Liver (tissue), 9 donors: Measurements from ENCODE around the gene ANKRD11. TPM values are rescaled to one million over a fixed set of nuclear protein-coding genes. Genes with fewer than 3 reads are reported as not detected.

Experiments
- DNase-seq: peaks from one replicate; pipeline ENCODE4 v3.0.0-alpha.2; 2017; ENCODE audit warnings: low spot score
- H3K27ac ChIP-seq, 2 donors: one replicate each; pipeline ENCODE4 v1.7.0; 2013; ENCODE audit warnings: inconsistent platforms in 2 of 2, low read length in 2 of 2, control low read depth in 1 of 2, low read depth in 1 of 2, mild to moderate bottlenecking in 1 of 2
- H3K27me3 ChIP-seq, 4 donors: one replicate each; pipeline versions ENCODE4 v1.6.1 to v1.7.0; 2013; ENCODE audit warnings: low read length in 3 of 4, inconsistent platforms in 1 of 4, mild to moderate bottlenecking in 1 of 4, moderate library complexity in 1 of 4; ENCODE audit not compliant: control insufficient read depth in 4 of 4, insufficient read depth in 4 of 4
- H3K36me3 ChIP-seq, 4 donors: one replicate each; pipeline versions ENCODE4 v1.6.1 to v1.7.0; 2013; ENCODE audit warnings: low read length in 3 of 4, mild to moderate bottlenecking in 3 of 4, low read depth in 1 of 4, moderate library complexity in 1 of 4; ENCODE audit not compliant: control insufficient read depth in 4 of 4, insufficient read depth in 3 of 4
- H3K4me1 ChIP-seq, 4 donors: one replicate each; pipeline versions ENCODE4 v1.6.1 to v1.7.0; 2013; ENCODE audit warnings: low read length in 3 of 4, mild to moderate bottlenecking in 3 of 4, moderate library complexity in 1 of 4; ENCODE audit not compliant: control insufficient read depth in 4 of 4, insufficient read depth in 4 of 4
- H3K4me3 ChIP-seq, 3 donors: one replicate each; pipeline versions ENCODE4 v1.6.1 to v1.7.0; 2013; ENCODE audit warnings: low read length in 3 of 3, control low read depth in 1 of 3, low read depth in 1 of 3, mild to moderate bottlenecking in 1 of 3
- H3K9ac ChIP-seq, 2 donors: one replicate each; pipeline ENCODE4 v1.7.0; 2013; ENCODE audit warnings: low read length in 2 of 2, mild to moderate bottlenecking in 2 of 2, moderate library complexity in 2 of 2, control low read depth in 1 of 2, low read depth in 1 of 2
- H3K9me3 ChIP-seq, 4 donors: one replicate each; pipeline versions ENCODE4 v1.6.1 to v1.7.0; 2013; ENCODE audit warnings: low read length in 3 of 4; ENCODE audit not compliant: control insufficient read depth in 4 of 4
- EGR1 ChIP-seq, 2 donors: IDR thresholded peaks; 2 replicates each; pipeline ENCODE4 v1.6.1; 2016 to 2018; ENCODE audit warnings: antibody characterized with exemption in 2 of 2, low read depth in 2 of 2
- GABPA ChIP-seq, 2 donors: IDR thresholded peaks in 1 of 2; conservative IDR thresholded peaks in 1 of 2; 2 replicates each; pipeline ENCODE4 v1.6.1; 2016; ENCODE audit warnings: antibody characterized with exemption in 2 of 2, mild to moderate bottlenecking in 1 of 2, moderate library complexity in 1 of 2
- HNF4A ChIP-seq, 2 donors: conservative IDR thresholded peaks; 2 replicates each; pipeline ENCODE4 v1.6.1; 2016; ENCODE audit warnings: antibody characterized with exemption in 2 of 2, mild to moderate bottlenecking in 2 of 2
- NR2F2 ChIP-seq: IDR thresholded peaks from 2 replicates; pipeline ENCODE4 v1.6.1; 2016; ENCODE audit warnings: antibody characterized with exemption
- RAD21 ChIP-seq, 2 donors: IDR thresholded peaks; 2 replicates each; pipeline ENCODE4 v1.6.1; 2016; ENCODE audit warnings: antibody characterized with exemption in 2 of 2, mild to moderate bottlenecking in 2 of 2
- RXRA ChIP-seq, 2 donors: IDR thresholded peaks; 2 replicates each; pipeline ENCODE4 v1.6.1; 2017 to 2018; ENCODE audit warnings: antibody characterized with exemption in 2 of 2, mild to moderate bottlenecking in 1 of 2
- SP1 ChIP-seq: IDR thresholded peaks from 2 replicates; pipeline ENCODE4 v1.6.1; 2018; ENCODE audit warnings: antibody characterized with exemption, mild to moderate bottlenecking
- YY1 ChIP-seq: IDR thresholded peaks from 2 replicates; pipeline ENCODE4 v1.6.1; 2016; ENCODE audit warnings: antibody characterized with exemption, mild to moderate bottlenecking
- WGBS: extraction: QIAGEN DNeasy Blood & Tissue Kit; methylation state at CpG from one replicate; pipeline ENCODE4 v1.1.7; 2013; 5-methylcytosine and 5-hydroxymethylcytosine counted together
- polyA plus RNA-seq, 2 donors: library from polyadenylated mRNA; stranded (reverse) in 1 of 2; unstranded in 1 of 2; fragments of 200-250 nt in 1 of 2; fragments of >200 nt in 1 of 2; fragmentation: Nextera tagmentation in 1 of 2; extraction: Ambion mirVana in 1 of 2; gene quantifications; one replicate each; pipeline versions ENCODE4 v1.2.1 to v1.2.3, GENCODE V29; 2013 to 2015
- total RNA-seq, 2 donors: library from RNA; depleted of rRNA; stranded (reverse); fragments of >200 nt; gene quantifications; one replicate each; pipeline ENCODE4 v1.2.3, GENCODE V29; 2014
- TF ChIP-seq, protein P1 (sequence below): IDR thresholded peaks from 2 replicates; pipeline ENCODE4 v1.6.1; 2016; ENCODE audit warnings: antibody characterized with exemption, mild to moderate bottlenecking
- TF ChIP-seq, protein P2 (sequence below): IDR thresholded peaks from 2 replicates; pipeline ENCODE4 v1.6.1; 2016; ENCODE audit warnings: antibody characterized with exemption
- donor health status: healthy.
- donor health status: healthy.
- donor health status: healthy.
- donor health status: healthy.
- donor health status: healthy.

The ANKRD11 gene
- total and polyA plus RNA-seq, 4 donors = 16.3 to 55.1 (median 28.0) TPM

DNA sequence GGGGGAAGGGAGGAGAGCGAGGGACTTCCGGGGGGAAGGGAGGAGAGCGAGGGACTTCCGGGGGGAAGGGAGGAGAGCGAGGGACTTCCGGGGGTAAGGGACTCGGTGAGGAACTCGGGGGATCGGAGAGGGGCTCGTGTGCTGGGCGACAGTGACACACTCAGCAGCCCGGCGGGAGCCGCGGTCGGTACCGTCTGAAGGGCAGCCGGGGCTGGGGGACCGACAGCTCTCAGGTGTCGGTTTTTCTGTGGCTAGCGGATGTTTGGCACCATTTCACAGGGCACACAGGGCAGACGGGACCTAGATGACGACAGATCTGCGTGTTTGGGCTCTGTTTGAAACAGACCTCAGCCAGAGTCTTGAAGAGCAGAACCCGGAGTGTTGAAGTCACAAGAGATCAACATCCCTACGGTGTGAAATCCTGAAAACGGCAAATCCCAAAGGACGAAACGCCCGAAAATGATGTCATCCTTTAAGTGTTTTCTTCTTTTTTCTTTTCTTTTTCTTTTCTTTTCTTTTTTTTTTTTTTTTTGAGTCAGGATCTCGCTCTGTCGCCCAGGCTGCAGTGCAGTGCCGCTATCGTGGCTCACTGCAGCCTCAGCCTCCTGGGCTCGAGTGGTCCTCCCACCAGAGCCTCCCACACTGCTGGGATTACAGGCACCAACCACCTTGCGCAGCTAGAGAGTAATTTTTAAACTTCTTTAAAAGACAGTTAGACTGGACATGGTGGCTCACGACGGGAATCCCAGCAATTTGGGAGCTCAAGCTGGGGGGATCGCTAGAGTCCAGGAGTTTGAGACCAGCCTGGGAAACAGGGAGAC lies 249.0 kb downstream of the ANKRD11 start:
- no peaks in the 10 kb centered on the region for H3K27me3 ChIP-seq
- no peaks in the 10 kb centered on the region for H3K9me3 ChIP-seq
- DNase-seq = peak; percentile 71
- TF ChIP-seq, protein P1, sequence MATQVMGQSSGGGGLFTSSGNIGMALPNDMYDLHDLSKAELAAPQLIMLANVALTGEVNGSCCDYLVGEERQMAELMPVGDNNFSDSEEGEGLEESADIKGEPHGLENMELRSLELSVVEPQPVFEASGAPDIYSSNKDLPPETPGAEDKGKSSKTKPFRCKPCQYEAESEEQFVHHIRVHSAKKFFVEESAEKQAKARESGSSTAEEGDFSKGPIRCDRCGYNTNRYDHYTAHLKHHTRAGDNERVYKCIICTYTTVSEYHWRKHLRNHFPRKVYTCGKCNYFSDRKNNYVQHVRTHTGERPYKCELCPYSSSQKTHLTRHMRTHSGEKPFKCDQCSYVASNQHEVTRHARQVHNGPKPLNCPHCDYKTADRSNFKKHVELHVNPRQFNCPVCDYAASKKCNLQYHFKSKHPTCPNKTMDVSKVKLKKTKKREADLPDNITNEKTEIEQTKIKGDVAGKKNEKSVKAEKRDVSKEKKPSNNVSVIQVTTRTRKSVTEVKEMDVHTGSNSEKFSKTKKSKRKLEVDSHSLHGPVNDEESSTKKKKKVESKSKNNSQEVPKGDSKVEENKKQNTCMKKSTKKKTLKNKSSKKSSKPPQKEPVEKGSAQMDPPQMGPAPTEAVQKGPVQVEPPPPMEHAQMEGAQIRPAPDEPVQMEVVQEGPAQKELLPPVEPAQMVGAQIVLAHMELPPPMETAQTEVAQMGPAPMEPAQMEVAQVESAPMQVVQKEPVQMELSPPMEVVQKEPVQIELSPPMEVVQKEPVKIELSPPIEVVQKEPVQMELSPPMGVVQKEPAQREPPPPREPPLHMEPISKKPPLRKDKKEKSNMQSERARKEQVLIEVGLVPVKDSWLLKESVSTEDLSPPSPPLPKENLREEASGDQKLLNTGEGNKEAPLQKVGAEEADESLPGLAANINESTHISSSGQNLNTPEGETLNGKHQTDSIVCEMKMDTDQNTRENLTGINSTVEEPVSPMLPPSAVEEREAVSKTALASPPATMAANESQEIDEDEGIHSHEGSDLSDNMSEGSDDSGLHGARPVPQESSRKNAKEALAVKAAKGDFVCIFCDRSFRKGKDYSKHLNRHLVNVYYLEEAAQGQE = no peak
- TF ChIP-seq EGR1 (IDR thresholded peaks at IDR 0.05; ENCODE audit: low read depth in 2 of 2) (peak in 1 of 2 donors; percentile 78), HNF4A (conservative IDR thresholded peaks at IDR 0.05) (peak; percentile 5 to 11), RXRA (IDR thresholded peaks at IDR 0.05) (peak; percentile 25 to 53), SP1 (peak; percentile 37), YY1 (no peak), RAD21 (IDR thresholded peaks at IDR 0.05) (no peak), GABPA (IDR thresholded peaks at IDR 0.05 in 1 of 2, conservative IDR thresholded peaks at IDR 0.05 in 1 of 2) (peak; percentile 98 to 100)
- TF ChIP-seq, protein P2, sequence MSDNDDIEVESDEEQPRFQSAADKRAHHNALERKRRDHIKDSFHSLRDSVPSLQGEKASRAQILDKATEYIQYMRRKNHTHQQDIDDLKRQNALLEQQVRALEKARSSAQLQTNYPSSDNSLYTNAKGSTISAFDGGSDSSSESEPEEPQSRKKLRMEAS = peak; percentile 36
- 6% methylated on average over 38 of the region's 39 CpGs for WGBS
- peaks cover 4 to 8% (median 6%) of the 10 kb centered on the region in 4 donors for H3K4me1 ChIP-seq
- peak overlapping the region; percentile 84 to 98 (median 96) for H3K4me3 ChIP-seq
- peak overlapping the region; percentile 99 to 100 for H3K27ac ChIP-seq
- no peaks in the 10 kb centered on the region for H3K36me3 ChIP-seq
- H3K9ac ChIP-seq = peak overlapping the region; percentile 97 to 99

DNA sequence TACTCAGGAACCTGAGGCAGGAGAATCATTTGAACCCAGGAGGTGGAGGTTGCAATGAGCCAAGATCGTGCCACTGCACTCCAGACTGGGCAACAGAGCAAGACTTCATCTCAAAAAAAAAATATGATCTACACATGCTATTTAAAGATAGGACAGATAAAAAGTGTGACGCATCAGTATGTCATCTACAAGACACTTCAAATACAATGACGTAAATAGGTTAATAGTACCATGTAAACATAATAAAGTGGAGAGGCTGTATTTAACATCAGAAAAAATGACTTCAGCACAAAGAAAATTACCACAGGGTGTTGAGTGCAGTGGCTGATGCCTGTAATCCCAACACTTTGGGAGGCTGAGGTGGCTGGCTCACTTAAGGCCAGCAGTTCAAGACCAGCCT lies 252.6 kb downstream of the ANKRD11 start:
- no peak overlapping the region for H3K9ac ChIP-seq
- no peak overlapping the region for H3K27ac ChIP-seq
- no peaks in the 10 kb centered on the region for H3K27me3 ChIP-seq
- peaks cover 4 to 6% (median 5%) of the 10 kb centered on the region in 4 donors for H3K4me1 ChIP-seq
- peaks cover 0 to 13% (median 5%) of the 10 kb centered on the region in 4 donors for H3K36me3 ChIP-seq
- TF ChIP-seq, protein P1 = no peak
- no peak for TF ChIP-seq NR2F2
- no peak for TF ChIP-seq EGR1 (IDR thresholded peaks at IDR 0.05; ENCODE audit: low read depth in 2 of 2)
- no peak for TF ChIP-seq SP1
- H3K9me3 ChIP-seq = peaks cover 0 to 4% (median 2%) of the 10 kb centered on the region in 4 donors
- WGBS = 94% methylated on average over 3 of the region's 3 CpGs
- DNase-seq = no peak
- no peak overlapping the region for H3K4me3 ChIP-seq
